Daoy (cell line): ENCODE measurements around the gene CRAMP1. TPM values are rescaled to one million over a fixed set of nuclear protein-coding genes. Genes with fewer than 3 reads are reported as not detected.

Experiments
- DNase-seq: peaks from one replicate; pipeline ENCODE4 v3.0.0-alpha.2; 2015; ENCODE audit warnings: low read depth
- total RNA-seq: library from RNA; depleted of rRNA; stranded (reverse); fragments of >200 nt; shearing (Covaris generic); gene quantifications from 2 replicates; pipeline ENCODE4 v1.2.3, GENCODE V29; 2014

Gene CRAMP1
- total RNA-seq, 1 experiment from 2014 or later, result 5.8 TPM

DNA sequence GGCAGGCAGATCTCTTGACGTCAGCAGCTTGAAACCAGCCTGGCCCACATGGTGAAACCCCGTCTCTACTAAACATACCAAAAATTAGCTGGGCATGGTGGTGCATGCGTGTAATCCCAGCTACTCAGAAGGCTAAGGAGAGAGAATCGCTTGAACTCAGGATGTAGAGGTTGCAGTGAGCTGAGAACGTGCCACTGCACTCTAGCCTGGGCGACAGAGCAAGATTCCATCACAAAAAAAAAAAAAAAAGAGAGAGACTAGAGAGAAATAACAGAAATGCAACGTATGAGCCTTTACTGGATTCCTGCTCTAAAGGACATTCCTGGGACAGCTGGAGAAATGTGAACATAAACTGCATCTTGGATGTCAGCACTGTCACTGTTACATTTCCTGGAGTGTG, 11.1 kb upstream of the CRAMP1 start:
- no peak for DNase-seq

DNA sequence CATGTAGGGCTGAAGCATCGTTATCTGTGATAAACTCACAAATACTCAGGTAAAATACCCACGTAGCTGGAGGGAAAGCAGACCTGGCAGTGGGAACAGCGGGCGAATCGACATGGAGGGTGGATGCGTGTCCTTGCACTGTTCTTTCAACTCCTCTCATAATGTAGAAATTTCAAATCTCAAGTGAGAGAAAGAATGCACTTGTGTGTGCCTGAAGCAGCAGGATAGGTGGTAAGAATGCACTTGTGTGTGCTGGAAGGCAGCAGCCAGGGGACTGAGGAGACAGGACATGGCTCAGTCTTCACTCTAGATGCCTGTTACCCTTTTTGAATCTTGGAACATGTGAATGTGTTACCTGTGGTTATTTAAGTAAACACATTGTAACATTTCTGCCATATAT, 10.7 kb upstream of the CRAMP1 start:
- DNase-seq, result no peak

DNA sequence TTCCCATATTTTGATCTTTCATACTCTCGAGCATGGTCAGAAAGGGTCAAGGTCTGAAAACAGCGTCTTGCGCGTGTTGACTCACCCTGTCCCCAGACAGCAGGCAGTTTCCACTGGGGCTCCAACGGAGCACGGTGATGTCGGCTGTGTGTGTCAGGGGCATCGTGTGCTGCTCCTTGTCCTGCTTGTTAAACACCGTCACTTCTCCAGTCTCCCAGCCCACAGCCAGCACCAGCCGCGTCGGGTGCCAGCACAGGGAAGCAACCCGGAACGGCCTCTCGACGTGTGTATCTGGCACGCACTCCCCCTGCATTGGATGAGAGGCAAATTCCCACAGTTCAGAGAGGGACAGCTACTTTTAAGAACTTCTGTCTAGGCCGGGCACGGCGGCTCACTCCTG, 9.9 kb upstream of the CRAMP1 start:
- DNase-seq, result no peak

DNA sequence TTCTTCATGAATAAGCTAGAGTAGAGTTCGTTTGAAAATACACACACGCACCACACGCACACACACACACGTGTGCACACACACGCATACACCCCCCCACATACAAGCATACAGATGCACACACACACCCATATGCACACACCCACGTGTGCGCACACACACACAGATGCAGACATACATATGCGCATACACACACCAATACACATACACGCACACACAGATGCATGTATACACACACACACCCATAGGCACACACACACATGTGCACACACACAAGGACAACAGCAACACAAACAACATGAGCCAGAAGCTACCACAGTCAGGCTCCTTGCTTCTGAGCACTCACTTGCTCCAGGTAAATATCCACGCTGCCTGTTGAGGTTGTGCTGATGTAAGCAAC, 5.4 kb upstream of the CRAMP1 start:
- DNase-seq, result no peak

DNA sequence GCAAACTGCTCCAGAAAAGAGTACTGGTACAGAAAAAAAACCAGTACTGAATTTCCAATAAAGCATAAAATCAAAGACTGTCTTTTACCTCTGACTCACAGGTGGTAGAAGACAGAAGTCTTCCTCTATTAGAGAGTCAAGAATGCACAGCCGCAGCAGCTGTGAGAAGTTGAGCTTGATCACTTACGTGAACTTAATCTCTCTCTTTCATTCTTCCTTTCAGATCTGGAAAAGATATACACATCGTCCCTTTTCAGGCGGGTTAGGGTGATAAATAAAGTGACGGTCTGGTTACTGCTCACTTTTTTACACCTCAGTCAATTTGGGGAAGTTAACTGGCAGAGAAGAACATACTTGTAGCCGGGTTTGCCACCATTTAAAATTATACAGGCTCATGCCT, 4.2 kb upstream of the CRAMP1 start:
- no peak for DNase-seq

DNA sequence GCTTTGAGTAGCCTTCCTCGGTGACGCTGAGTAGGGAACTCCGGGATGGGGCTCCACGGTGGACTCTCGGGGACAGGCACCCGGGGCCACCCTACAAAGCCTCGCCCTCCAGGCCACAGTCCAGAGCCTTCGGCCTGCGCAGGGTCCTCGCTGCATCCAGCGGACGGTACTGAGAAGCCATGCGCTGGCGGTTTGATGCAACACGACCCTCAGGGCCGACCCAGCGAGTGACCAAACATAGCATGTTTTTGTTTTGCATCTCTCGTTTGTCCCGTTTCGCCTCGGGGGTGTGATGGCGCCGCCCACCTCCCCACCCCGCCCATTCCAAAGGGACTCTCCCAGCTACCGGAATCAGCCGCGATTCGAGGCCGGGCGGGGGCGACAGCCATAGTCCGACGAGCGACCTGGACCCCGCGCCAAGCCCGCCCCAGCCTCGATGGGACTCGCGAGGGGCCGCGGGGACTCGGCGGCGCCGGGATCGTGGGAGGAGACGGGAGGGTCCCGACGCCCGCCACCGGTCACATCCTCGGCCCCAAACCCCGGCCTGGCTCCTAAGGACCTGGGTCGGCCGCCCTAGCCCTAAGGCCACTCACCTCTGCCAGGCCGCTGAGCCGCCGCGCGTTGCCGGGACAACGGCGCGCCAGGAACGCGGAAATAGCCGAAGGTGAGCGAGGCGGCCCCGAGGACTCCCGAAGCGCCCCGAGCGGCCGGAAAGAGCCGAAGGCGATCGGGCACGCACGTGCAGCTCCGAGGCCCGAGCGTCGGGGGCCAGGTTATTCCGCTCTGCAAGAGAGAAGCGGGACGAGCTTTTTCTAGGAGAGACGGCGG, 1.9 kb upstream of the CRAMP1 start:
- peak; percentile 88 for DNase-seq

DNA sequence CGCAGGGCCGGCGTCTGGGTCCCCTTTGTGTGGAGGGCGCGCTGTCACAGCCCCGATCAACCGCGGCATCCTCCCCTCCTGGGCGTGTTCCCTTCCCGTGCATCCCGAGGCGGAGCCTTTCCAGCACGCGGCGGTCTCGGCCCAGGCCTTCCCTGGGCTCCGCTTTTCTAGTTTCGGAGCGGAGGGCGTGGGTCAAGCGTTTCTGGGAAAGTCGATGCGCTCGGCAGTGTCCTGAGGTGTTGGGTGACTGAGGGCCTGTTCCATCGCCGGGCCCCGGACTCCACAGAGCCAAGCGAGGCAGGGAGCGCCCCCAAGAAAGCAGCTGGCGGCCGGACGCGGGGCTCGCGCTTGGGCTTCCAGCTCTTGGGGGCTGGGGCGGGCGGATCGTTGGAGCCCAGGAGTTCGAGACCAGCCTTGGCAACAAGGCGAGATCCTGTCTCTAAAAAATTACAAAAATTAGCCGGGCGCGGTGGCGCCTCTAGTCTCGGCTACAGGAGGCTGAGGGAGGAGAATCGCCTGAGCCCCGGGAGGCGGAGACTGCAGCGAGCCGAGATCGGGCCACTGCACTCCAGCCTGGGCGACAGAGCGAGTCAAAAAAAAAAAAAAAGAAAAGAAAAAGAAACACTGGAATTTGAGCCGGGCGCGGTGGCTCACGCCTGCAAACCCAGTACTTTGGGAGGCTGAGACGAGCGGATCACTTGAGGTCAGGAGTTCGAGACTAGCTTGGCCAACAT, 1.1 kb upstream of the CRAMP1 start:
- peak; percentile 7 for DNase-seq

DNA sequence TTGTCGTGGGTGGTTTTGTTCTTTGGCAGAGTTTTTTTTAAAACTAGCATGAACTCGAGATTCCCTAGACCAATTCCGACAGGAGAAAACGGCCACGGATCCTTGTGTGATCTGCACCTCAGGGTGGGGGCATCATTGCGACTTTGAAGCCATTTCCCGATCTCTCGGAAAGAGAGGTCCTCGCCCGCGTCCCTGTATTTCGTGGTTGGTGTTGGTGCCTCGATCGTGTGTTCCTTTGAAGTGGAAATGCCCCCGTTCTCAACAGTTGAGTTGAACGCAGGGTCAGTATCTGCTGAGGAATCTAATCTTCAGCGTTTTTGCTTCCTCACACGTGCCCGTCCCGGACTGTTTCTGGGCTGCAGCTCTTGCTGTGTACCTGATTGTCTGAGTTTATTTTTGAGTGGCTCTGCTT, 1.1 kb downstream of the CRAMP1 start:
- DNase-seq, result no peak

DNA sequence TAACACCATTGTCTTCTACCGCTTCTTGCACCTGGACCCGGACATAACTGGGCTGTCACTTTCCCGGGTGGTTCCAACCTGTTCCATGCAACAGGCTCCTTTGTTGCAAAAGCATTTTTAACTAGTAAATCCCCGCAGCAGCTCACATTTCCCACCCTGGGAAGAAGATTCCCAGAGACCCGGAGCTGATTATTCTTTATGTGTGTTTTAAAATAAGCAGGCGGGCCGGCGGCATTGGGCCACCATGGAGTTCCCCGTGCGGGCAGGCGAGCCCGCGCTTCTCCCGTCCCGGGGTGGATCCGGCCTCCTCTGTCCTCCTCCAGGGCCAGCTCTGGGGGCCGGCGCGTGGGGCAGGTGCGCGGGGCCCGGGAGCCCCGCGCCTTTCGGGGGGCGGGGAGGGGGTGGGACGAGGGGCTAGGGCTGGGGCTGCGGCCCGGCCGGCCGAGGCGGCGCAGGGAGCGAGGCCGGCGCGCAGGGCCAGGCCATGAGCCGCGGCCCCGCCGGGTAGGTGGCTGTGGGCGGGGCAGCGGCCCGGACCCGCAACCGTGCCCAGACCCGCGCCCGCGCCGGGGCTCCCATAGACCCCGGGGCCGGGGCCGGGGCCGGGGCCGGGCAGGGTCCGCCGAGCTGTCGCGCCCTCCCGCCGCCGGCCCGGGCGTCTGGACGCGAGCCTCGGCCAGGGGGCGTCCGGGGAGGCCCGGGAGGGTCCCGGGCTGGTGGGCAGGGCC, 1.7 kb downstream of the CRAMP1 start:
- no peak for DNase-seq

DNA sequence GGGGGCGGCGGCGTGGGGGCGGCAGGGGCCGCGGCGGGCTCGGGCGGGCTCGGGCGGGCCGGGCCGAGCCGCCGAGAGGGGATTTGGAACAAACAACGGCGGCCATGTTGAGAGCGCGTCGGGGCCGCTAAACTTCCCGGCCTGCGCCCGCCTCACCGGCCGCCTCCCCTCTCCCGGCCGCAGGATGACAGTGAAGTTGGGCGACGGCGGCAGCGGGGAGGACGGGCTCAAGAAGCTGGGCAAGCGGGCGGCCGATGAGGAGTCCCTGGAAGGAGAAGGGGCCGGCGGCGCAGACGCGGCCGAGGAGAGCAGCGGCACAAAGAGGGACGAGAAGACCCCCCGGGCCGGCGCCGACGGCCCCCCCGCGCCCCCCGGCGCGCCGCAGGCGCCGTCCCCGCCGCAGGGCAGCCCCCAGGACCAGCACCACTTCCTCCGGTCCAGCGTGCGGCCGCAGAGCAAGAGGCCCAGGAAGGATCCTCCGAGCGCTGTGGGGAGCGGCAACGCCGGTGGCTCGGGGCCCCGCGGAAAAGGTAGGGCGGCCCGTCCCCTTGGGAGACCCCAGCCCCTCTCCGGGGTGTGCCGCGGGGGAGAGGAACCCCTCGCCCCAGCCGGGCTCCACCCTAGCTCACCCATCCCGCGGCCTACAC, 2.4 kb downstream of the CRAMP1 start:
- peak; percentile 35 for DNase-seq

DNA sequence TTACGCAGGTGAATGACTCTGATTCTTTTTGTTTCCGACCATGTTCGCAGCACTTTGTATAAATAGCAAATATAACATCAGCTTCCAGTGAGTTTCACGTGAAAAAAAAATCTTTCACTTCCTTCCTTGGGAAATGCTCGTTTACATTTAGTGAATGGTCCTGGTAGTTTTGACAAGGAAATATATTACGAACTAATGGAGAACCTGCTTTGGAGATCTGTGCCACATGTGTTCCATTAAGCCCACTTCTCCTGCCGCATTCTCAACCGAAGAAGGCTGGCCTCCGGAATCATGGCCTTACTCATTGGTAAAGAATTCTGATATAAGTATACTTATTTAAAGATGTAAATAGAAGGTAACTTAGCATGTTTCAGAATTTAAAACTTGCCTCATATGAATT, 3.6 kb downstream of the CRAMP1 start:
- no peak for DNase-seq

DNA sequence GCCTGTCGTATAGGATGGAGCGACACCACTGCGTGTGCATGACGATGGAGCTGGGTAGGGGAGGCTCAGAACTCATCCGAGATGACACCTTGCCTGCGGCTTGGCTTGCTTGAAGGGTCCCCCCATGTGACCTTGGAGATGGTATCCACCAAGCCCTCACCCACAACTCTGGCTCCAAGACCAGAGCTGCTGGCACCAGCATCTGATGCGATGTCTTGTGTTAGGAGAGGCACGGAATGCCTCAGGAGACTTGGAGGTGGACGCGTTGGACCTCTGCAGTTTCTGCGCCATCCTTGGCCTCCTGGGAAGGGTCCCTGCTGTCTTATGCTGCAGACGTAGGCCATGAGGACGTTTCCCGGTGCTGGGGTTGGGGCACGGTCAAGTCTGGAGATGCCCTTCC, 7.8 kb downstream of the CRAMP1 start:
- no peak for DNase-seq

DNA sequence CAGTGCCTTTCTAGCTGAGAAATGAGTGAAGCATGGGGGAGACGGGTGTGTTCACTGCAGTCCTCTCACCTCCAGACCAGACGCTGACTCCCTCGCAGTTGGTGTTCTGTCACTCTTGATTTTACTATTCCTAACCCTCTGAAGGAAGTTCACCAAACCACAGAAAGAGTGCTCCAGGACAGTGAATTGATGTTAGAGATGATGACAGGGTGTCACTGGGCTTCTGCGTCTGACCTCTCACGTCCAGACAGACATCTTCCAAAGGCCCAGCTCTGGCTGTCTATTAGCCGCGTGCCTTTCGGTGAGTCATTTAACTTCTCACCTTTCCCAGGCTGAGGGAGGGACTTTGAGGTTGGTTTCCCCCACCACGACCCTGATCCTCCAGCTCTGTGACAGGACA, 8.2 kb downstream of the CRAMP1 start:
- no peak for DNase-seq

DNA sequence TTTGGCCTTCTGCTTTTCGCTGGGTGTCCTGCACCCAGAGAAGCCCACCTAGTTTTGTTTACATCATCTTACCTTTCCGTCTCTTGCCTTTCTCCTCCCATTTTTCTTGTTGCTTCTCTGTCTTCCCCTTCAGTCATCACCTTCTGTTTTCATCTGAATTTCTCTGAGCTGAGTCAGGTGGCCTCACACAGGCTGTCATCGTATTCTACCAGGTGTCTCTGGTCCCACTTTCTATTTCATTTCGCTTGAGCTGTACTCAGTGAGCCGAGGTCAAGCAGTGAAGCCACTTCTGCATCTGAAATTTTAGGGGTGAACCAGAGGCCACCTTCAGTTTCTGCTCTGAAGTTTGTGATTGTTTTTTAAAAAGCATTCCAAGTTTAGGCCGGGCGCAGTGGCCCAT, 9.7 kb downstream of the CRAMP1 start:
- no peak for DNase-seq

DNA sequence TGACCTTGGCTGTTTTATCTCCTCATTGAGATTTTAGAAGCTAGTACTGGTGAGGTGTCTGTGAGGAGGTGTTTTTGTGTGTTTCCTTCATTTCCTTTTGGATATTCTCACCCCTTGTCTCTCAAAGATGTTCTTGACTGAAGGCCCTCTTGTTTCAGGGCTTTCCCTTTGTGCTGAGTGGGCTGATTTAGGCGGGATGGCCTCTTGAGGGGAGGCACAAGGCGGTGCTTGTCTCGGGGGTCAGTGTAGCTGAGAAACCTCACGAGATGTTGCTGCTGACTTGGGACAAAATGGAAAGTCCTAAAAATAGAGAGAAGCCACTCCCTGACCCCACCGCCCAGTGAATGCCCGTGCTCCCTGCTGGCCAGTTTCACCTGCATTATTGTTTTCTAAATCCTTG, 14.2 kb downstream of the CRAMP1 start:
- no peak for DNase-seq

DNA sequence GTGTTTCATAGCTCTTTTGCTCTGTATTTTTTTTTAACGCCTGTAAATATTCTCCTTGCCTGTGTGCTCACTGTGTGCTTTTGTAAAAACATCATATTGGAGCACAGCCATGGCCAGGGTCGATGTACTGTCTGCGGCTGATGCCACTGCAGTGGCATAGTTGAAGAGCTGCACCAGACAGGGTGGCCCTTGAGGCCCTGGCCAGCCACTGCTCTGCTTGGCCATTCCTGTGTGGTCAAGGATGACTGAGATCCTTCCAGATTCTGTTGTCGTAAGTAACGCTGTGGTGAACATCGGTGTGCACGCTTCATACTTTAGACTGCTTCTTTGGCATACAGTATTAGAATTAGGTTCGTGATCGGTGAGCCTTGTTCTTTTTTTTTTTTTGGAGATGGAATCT, 14.6 kb downstream of the CRAMP1 start:
- DNase-seq, result no peak

DNA sequence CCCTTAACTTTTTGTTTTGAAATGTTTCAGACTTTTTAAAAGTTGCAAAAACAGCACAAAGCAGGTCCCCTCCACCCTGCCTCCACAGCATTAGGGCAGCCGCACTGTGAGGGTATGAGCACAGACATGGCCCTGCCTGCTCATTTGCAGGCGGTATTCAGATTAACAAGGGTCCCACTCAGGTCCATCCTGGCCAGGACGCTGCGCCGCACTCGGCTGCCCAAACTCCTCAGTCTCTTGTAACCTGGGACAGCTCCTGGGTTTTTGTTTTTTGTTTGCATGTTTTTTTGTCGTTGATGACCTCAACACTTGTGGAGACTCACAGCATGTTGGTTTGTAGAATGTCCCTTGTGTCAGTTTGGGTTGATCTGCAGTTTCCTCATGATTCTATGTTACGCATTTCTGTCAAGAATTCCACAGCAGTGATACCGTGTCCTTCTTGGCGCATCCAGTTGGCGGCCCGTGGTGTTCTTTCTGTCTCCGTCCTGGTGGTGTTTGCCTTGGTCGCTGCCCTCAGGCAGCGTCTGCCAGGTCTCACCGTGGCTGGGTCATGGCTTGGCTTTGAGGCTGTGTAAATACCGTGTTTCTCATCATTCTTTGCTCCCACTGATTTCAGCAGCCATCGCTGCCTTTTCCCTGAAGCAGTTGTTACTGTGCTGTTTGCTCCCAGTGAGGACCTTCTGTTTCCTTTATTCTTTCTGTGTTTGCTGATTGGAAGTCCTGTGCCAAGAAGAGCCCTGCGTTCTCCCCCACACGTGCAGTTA, 18.5 kb downstream of the CRAMP1 start:
- DNase-seq, result no peak

DNA sequence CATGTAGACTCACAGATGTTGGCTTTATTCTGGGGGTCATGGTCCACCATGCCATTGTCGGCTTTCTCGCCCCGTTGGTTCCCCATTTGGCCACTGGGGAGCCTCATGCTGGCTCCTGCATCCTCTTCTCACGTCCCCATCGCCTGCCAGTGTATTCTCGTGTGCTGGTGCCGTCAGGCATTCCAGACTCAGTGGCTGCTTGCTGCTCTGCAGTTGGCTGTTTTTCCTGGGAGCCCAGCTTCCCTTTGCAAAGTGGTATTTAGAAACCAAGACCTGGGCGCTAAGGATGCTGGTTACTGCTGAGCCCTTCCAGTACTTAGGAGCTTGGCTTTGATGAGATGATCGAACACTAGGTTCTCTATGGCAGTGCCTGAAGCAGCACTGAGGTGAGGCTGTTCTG, 19.1 kb downstream of the CRAMP1 start:
- DNase-seq, result no peak

DNA sequence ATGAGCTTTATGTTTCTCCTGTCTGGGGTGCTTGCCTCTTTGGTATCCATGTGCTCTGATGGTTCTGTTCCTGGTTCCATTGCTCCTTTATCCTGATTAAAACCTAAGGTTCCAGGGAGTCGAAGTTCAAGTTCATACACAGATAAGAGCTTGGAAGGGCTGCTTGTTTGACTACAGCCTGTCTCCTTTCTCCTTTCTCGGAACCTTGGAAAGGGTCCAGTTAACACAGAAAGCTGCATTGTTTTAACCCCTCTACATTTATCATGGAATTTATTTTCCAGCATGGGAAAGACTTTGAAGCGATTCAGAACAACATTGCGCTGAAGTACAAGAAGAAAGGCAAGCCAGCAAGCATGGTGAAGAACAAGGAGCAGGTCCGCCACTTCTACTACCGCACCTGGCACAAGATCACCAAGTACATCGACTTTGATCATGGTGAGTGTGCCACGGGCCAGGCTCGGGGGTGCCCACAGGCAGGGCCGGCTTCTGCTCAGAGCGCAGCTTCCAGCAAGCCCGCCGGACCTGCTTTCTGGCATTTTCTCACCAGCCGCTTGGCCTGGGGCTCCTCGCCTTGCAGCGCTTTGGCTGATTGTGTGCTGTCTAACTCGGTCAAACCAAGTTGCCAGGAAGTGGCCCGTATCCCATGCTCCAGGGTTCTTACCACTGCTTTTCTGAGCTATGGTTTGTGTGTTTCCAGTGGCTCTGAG, 19.9 kb downstream of the CRAMP1 start:
- no peak for DNase-seq

DNA sequence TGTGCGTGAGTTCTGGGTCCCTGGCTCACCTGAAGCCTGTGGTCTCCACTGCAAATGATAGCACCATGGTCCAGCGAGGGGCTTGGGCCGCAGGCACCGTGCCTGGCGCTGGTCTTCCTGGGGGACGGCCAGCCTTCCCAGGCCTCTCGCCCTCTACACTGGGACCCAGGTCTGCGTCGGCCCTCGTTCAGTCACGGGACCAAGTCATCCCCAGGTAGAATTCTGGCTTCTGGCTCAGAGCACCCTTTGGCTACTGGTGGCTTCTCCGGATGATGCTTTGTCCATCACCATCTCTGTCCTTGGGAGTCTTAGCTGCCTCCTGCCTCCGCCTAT, 20.4 kb downstream of the CRAMP1 start:
- no peak for DNase-seq

DNA sequence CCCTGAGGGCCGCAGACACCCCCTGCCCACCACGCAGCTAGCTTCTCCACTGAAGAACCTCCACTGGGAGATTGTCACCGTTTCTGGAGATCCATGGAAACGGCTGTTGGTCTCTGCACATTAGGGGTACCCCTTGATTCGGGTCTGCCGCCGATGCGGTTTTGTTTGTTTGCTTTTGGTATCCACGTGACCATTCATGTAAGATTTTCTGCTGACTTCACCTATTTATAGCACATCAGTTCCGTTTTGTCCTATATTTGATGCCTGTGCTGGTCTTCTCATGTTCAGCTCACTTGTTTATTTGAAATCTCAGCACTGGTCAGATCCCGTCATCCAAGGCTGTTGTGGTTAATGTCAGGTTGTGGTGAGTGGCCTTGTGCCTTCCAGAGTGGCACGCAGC, 21.1 kb downstream of the CRAMP1 start:
- no peak for DNase-seq
